IMR-90 (cell line): ENCODE data around the gene SMC1A.

Experiments
- CTCF ChIP-seq: conservative IDR thresholded peaks from 2 replicates; pipeline ENCODE4 v1.5.1; 2012; ENCODE audit warnings: mild to moderate bottlenecking, low read depth, low read length, improper control_type of control experiment
- FOS ChIP-seq: fragments of 150-350 bp; IDR thresholded peaks from 2 replicates; pipeline ENCODE4 v1.6.1; 2016; ENCODE audit warnings: low read depth, low read length
- MXI1 ChIP-seq: IDR thresholded peaks from 2 replicates; pipeline ENCODE4 v1.6.1; 2012; ENCODE audit warnings: low read depth, mild to moderate bottlenecking, low read length, moderate library complexity, borderline replicate concordance
- NFE2L2 ChIP-seq: fragments of 150-350 bp; IDR thresholded peaks from 2 replicates; pipeline ENCODE4 v1.6.1; 2016; ENCODE audit warnings: low read depth, mild to moderate bottlenecking, low read length
- POLR2A ChIP-seq: IDR thresholded peaks from 2 replicates; pipeline ENCODE4 v1.6.1; 2012; ENCODE audit warnings: mild to moderate bottlenecking, low read depth, low read length
- RAD21 ChIP-seq: IDR thresholded peaks from 2 replicates; pipeline ENCODE4 v1.6.1; 2012; ENCODE audit warnings: low read length, improper control_type of control experiment
- SMC3 ChIP-seq: fragments of 150-350 bp; IDR thresholded peaks from 2 replicates; pipeline ENCODE4 v1.6.1; 2016; ENCODE audit warnings: low read depth, mild to moderate bottlenecking, antibody characterized with exemption, low read length, moderate library complexity
- USF2 ChIP-seq: fragments of 150-350 bp; IDR thresholded peaks from 2 replicates; pipeline ENCODE4 v1.6.1; 2017; ENCODE audit warnings: mild to moderate bottlenecking, antibody characterized with exemption, low read length, low read depth

- TF ChIP-seq CTCF, result no peak
- TF ChIP-seq POLR2A, result no peak
- TF ChIP-seq USF2, result no peak
- TF ChIP-seq NFE2L2, result no peak
- no peak for TF ChIP-seq SMC3
- no peak for TF ChIP-seq FOS
- TF ChIP-seq MXI1, result no peak
- TF ChIP-seq RAD21, result no peak
These were observed 48.1 kb downstream of the SMC1A start for GRCh38 chrX:53374222-53374820.
